Type B pancreatic cell (in vitro differentiated cells): ENCODE data around the gene DOCK1. TPM values are rescaled to one million over a fixed set of nuclear protein-coding genes. Genes with fewer than 3 reads are reported as not detected.

Experiments used
- DNase-seq: peaks from one replicate; pipeline ENCODE4 v3.0.0; 2021; ENCODE audit warnings: mixed read lengths; ENCODE audit not compliant: unreplicated experiment; ENCODE audit errors: extremely low spot score
- H3K27ac Mint-ChIP-seq: 2 replicates; pipeline ENCODE4 v1.8.0; 2021; ENCODE audit warnings: mild to moderate bottlenecking, mixed read lengths
- H3K27me3 Mint-ChIP-seq: 2 replicates; pipeline ENCODE4 v1.8.0; 2021; ENCODE audit warnings: mixed read lengths
- H3K36me3 Mint-ChIP-seq: 2 replicates; pipeline ENCODE4 v1.8.0; 2021; ENCODE audit warnings: mixed read lengths
- H3K4me1 Mint-ChIP-seq: one replicate; pipeline ENCODE4 v1.8.0; 2021; ENCODE audit warnings: mixed read lengths; ENCODE audit not compliant: unreplicated experiment
- H3K4me3 Mint-ChIP-seq: 2 replicates; pipeline ENCODE4 v1.8.0; 2021; ENCODE audit warnings: mild to moderate bottlenecking, mixed read lengths
- H3K9me3 Mint-ChIP-seq: 2 replicates; pipeline ENCODE4 v1.8.0; 2021; ENCODE audit warnings: mixed read lengths
- CTCF ChIP-seq: fragments of 200-600 bp; sonication (generic); conservative IDR thresholded peaks from 2 replicates; pipeline ENCODE4 v1.5.0; 2021; ENCODE audit warnings: antibody characterized with exemption, mild to moderate bottlenecking
- total RNA-seq: library from RNA; stranded (reverse); gene quantifications from 2 replicates; pipeline ENCODE4 v1.2.1, GENCODE V29; 2021; ENCODE audit warnings: low replicate concordance

The DOCK1 gene
- total RNA-seq, 1 donor from 2014 or later = 67.4 TPM

- Mint-ChIP-seq H3K27ac (peak overlapping the region; percentile 6), H3K36me3 (peaks cover 31% of the 10 kb centered on the region)
- DNase-seq = no peak
Measured at GRCh38 chr10:126924180-126924914, 19.1 kb downstream of the DOCK1 start.

GRCh38 chr10:126924915-126925300, 19.7 kb downstream of the DOCK1 start:
- TF ChIP-seq CTCF = no peak
- H3K36me3 Mint-ChIP-seq = peaks cover 34% of the 10 kb centered on the region
- H3K9me3 Mint-ChIP-seq = no peaks in the 10 kb centered on the region
- H3K27me3 Mint-ChIP-seq = no peaks in the 10 kb centered on the region
- DNase-seq = no peak
- H3K27ac Mint-ChIP-seq = peak overlapping the region; percentile 6
- H3K4me3 Mint-ChIP-seq = no peak overlapping the region
- peaks cover 21% of the 10 kb centered on the region for H3K4me1 Mint-ChIP-seq

More at GRCh38 chr10:126924180-126924914, 19.1 kb downstream of the DOCK1 start:
- Mint-ChIP-seq H3K4me3 (no peak overlapping the region), H3K9me3 (no peaks in the 10 kb centered on the region), H3K4me1 (peaks cover 20% of the 10 kb centered on the region), H3K27me3 (no peaks in the 10 kb centered on the region)
- TF ChIP-seq CTCF = no peak

- TF ChIP-seq CTCF = no peak
- Mint-ChIP-seq H3K9me3 (no peaks in the 10 kb centered on the region), H3K36me3 (peaks cover 32% of the 10 kb centered on the region), H3K27me3 (no peaks in the 10 kb centered on the region), H3K27ac (no peak overlapping the region), H3K4me1 (peaks cover 31% of the 10 kb centered on the region), H3K4me3 (no peak overlapping the region)
- DNase-seq = no peak
Measured at GRCh38 chr10:126926568-126926967, 21.3 kb downstream of the DOCK1 start.

GRCh38 chr10:126927799-126928198, 22.6 kb downstream of the DOCK1 start:
- TF ChIP-seq CTCF = no peak
- no peak overlapping the region for H3K4me3 Mint-ChIP-seq
- peaks cover 29% of the 10 kb centered on the region for H3K36me3 Mint-ChIP-seq
- peaks cover 32% of the 10 kb centered on the region for H3K4me1 Mint-ChIP-seq
- H3K27ac Mint-ChIP-seq = no peak overlapping the region
- H3K27me3 Mint-ChIP-seq = no peaks in the 10 kb centered on the region
- no peaks in the 10 kb centered on the region for H3K9me3 Mint-ChIP-seq
- no peak for DNase-seq

GRCh38 chr10:126928274-126928673, 23.0 kb downstream of the DOCK1 start:
- Mint-ChIP-seq H3K4me1 (peaks cover 37% of the 10 kb centered on the region), H3K27me3 (no peaks in the 10 kb centered on the region), H3K4me3 (no peak overlapping the region), H3K27ac (no peak overlapping the region), H3K36me3 (peaks cover 34% of the 10 kb centered on the region), H3K9me3 (no peaks in the 10 kb centered on the region)
- TF ChIP-seq CTCF = no peak
- DNase-seq = no peak
